AG04449 (cell line): Measurements from ENCODE around the gene ZNF541.

Source experiments
- CTCF ChIA-PET: fragments of 350-600 bp; formaldehyde crosslinking; extraction: SDS; loops from one replicate; lab custom pipeline; 2021; ENCODE audit warnings: antibody characterized with exemption; lab: Yijun Ruan, JAX
- POLR2A ChIA-PET: fragments of 400-600, 350-600 bp; formaldehyde crosslinking; extraction: SDS; loops from one replicate; lab custom pipeline; 2020; ENCODE audit warnings: antibody characterized with exemption, inconsistent platforms; lab: Yijun Ruan, JAX
- DNase-seq: peaks from one replicate; pipeline ENCODE4 v3.0.0-alpha.2; 2010; ENCODE audit warnings: low read depth, low spot score
- H3K4me3 ChIP-seq: 2 replicates; pipeline ENCODE4 v1.5.1; 2011; ENCODE audit warnings: low read depth, mild to moderate bottlenecking, control low read depth, low read length
- CTCF ChIP-seq: IDR thresholded peaks from one replicate; pipeline ENCODE4 v1.5.1; 2011; ENCODE audit warnings: mild to moderate bottlenecking, moderate library complexity, low read length, control low read depth, inconsistent platforms; ENCODE audit not compliant: insufficient read depth; ENCODE audit errors: missing control alignments

Gene ZNF541

GRCh38 chr19:47580397-47580796, 7.4 kb upstream of the ZNF541 start:
- no peak for DNase-seq
- no peak for TF ChIP-seq CTCF
- CTCF ChIA-PET = no interaction called here
- H3K4me3 ChIP-seq = no peak overlapping the region
- POLR2A ChIA-PET = interaction anchor here (0.6 kb wide), 1 partner anchor 60 kb away, joined by 3 read pairs; no protein-coding TSS in a partner anchor

GRCh38 chr19:47572635-47573034, 313 bp downstream of the ZNF541 start:
- no peak for TF ChIP-seq CTCF
- H3K4me3 ChIP-seq = no peak overlapping the region
- DNase-seq = no peak
- ChIA-PET POLR2A (no interaction called here), CTCF (no interaction called here)

GRCh38 chr19:47569331-47569730, 3.6 kb downstream of the ZNF541 start:
- POLR2A ChIA-PET = no interaction called here
- DNase-seq = no peak
- CTCF ChIA-PET = no interaction called here
- TF ChIP-seq CTCF = no peak
- H3K4me3 ChIP-seq = no peak overlapping the region

GRCh38 chr19:47564081-47564480, 8.9 kb downstream of the ZNF541 start:
- TF ChIP-seq CTCF = no peak
- no peak overlapping the region for H3K4me3 ChIP-seq
- ChIA-PET CTCF (no interaction called here), POLR2A (no interaction called here)
- no peak for DNase-seq

- ChIA-PET CTCF (interaction anchor here (0.9 to 1.8 kb wide), 4 partner anchors 11 to 151 kb away, joined by 3 to 5 read pairs (median 3); no protein-coding TSS in a partner anchor), POLR2A (no interaction called here)
- DNase-seq = no peak
- TF ChIP-seq CTCF = no peak
- no peak overlapping the region for H3K4me3 ChIP-seq
Measured at GRCh38 chr19:47561440-47562057, 11.4 kb downstream of the ZNF541 start.

- POLR2A ChIA-PET = no interaction called here
- no peak overlapping the region for H3K4me3 ChIP-seq
- CTCF ChIA-PET = interaction anchor here (0.9 to 1.8 kb wide), 3 partner anchors 10 to 125 kb away, joined by 3 to 5 read pairs (median 3); no protein-coding TSS in a partner anchor
- no peak for DNase-seq
- no peak for TF ChIP-seq CTCF
Measured at GRCh38 chr19:47560999-47561398, 11.9 kb downstream of the ZNF541 start.
